CD14-positive monocyte (primary cell): ENCODE data around the gene MCU. TPM values are rescaled to one million over a fixed set of nuclear protein-coding genes. Genes with fewer than 3 reads are reported as not detected.

Experiments
- DNase-seq, 3 donors: peaks; one replicate each; pipeline ENCODE4 v3.0.0-alpha.2; 2011 to 2022
- H2AFZ ChIP-seq: 2 replicates; pipeline ENCODE4 v1.6.0; 2012; ENCODE audit warnings: mild to moderate bottlenecking, low read depth, low read length, inconsistent platforms; ENCODE audit not compliant: insufficient read depth, poor library complexity, severe bottlenecking
- H3K27ac ChIP-seq, 2 donors: 1 replicate in 1 of 2; 2 replicates in 1 of 2; pipeline ENCODE4 v1.5.1; 2012 to 2013; ENCODE audit warnings: low read length in 2 of 2, control low read depth in 1 of 2, inconsistent platforms in 1 of 2, low read depth in 1 of 2, mild to moderate bottlenecking in 1 of 2
- H3K27me3 ChIP-seq, 2 donors: one replicate each; pipeline versions ENCODE4 v1.6.0 to v1.6.1; 2011 to 2013; ENCODE audit warnings: low read length in 2 of 2; ENCODE audit not compliant: control insufficient read depth in 2 of 2, insufficient read depth in 2 of 2
- H3K36me3 ChIP-seq, 2 donors: replicated peaks in 1 of 2; 1 replicate in 1 of 2; 2 replicates in 1 of 2; pipeline versions ENCODE4 v1.5.1 to v1.6.1; 2012 to 2013; ENCODE audit warnings: low read length in 2 of 2, control low read depth in 1 of 2, inconsistent platforms in 1 of 2, mild to moderate bottlenecking in 1 of 2; ENCODE audit not compliant: insufficient read depth in 2 of 2, control insufficient read depth in 1 of 2
- H3K4me1 ChIP-seq, 2 donors: 1 replicate in 1 of 2; 2 replicates in 1 of 2; pipeline versions ENCODE4 v1.5.1 to v1.6.1; 2012 to 2013; ENCODE audit warnings: low read length in 2 of 2, control low read depth in 1 of 2, inconsistent platforms in 1 of 2, mild to moderate bottlenecking in 1 of 2, moderate library complexity in 1 of 2; ENCODE audit not compliant: insufficient read depth in 2 of 2, control insufficient read depth in 1 of 2
- H3K4me2 ChIP-seq: replicated peaks from 2 replicates; pipeline ENCODE3; 2012; ENCODE audit warnings: low read length, moderate library complexity, mild to moderate bottlenecking; ENCODE audit not compliant: poor library complexity, severe bottlenecking; ENCODE audit errors: extremely low read depth
- H3K4me3 ChIP-seq, 3 experiments: fragments of 200-600 bp in 1 of 3; sonication (generic) in 1 of 3; replicated peaks in 1 of 3; 1 replicate in 2 of 3; 2 replicates in 1 of 3; pipeline ENCODE4 v1.5.1; 2011 to 2013; ENCODE audit warnings: low read length in 3 of 3, mild to moderate bottlenecking in 3 of 3, control low read depth in 2 of 3, low read depth in 2 of 3, inconsistent platforms in 1 of 3, moderate library complexity in 1 of 3
- H3K79me2 ChIP-seq: 2 replicates; pipeline ENCODE4 v1.6.0; 2012; ENCODE audit warnings: mild to moderate bottlenecking, control low read depth, inconsistent platforms, low read length, moderate library complexity; ENCODE audit not compliant: insufficient read depth
- H3K9ac ChIP-seq: 2 replicates; pipeline ENCODE4 v1.6.0; 2017; ENCODE audit warnings: low read length, mild to moderate bottlenecking; ENCODE audit not compliant: insufficient read depth, poor library complexity, severe bottlenecking
- H3K9me3 ChIP-seq, 2 donors: replicated peaks in 1 of 2; 1 replicate in 1 of 2; 2 replicates in 1 of 2; pipeline versions ENCODE4 v1.5.1 to v1.6.1; 2012 to 2013; ENCODE audit warnings: low read length in 2 of 2, control low read depth in 1 of 2; ENCODE audit not compliant: control insufficient read depth in 1 of 2, insufficient read depth in 1 of 2
- H4K20me1 ChIP-seq: 2 replicates; pipeline ENCODE4 v1.6.0; 2012; ENCODE audit warnings: mild to moderate bottlenecking, low read length, control low read depth, moderate library complexity; ENCODE audit not compliant: insufficient read depth
- H3K27ac Mint-ChIP-seq, 7 donors: one replicate each; pipeline ENCODE4 v1.8.0; 2020; ENCODE audit warnings: mild to moderate bottlenecking in 7 of 7, mixed read lengths in 7 of 7, moderate library complexity in 6 of 7, inconsistent platforms in 2 of 7
- H3K27me3 Mint-ChIP-seq, 3 donors: one replicate each; pipeline ENCODE4 v1.8.0; 2021 to 2022; ENCODE audit warnings: low read depth in 3 of 3, mild to moderate bottlenecking in 3 of 3, mixed read lengths in 3 of 3, moderate library complexity in 3 of 3, inconsistent platforms in 1 of 3
- H3K36me3 Mint-ChIP-seq, 2 donors: one replicate each; pipeline ENCODE4 v1.8.0; 2020; ENCODE audit warnings: mixed read lengths in 2 of 2, inconsistent platforms in 1 of 2, mild to moderate bottlenecking in 1 of 2
- H3K4me1 Mint-ChIP-seq: one replicate; pipeline ENCODE4 v1.8.0; 2020; ENCODE audit warnings: mild to moderate bottlenecking, mixed read lengths
- H3K4me3 Mint-ChIP-seq, 2 donors: one replicate each; pipeline ENCODE4 v1.8.0; 2020; ENCODE audit warnings: mild to moderate bottlenecking in 2 of 2, mixed read lengths in 2 of 2, moderate library complexity in 1 of 2
- H3K9me3 Mint-ChIP-seq, 7 donors: one replicate each; pipeline ENCODE4 v1.8.0; 2020 to 2022; ENCODE audit warnings: mixed read lengths in 7 of 7, mild to moderate bottlenecking in 6 of 7, moderate library complexity in 6 of 7, inconsistent platforms in 2 of 7
- CTCF ChIP-seq: fragments of 200-600 bp; IDR thresholded peaks from one replicate; pipeline ENCODE4 v1.8.0; 2022; ENCODE audit warnings: antibody characterized with exemption, mild to moderate bottlenecking
- WGBS: methylation state at CpG from one replicate; pipeline ENCODE4 v1.1.5; 2013; ENCODE audit warnings: missing lambda C conversion rate; ENCODE audit not compliant: insufficient coverage; 5-methylcytosine and 5-hydroxymethylcytosine counted together
- intact Hi-C, 2 donors: fragments of 100-400 bp; cut with micrococcal nuclease; formaldehyde crosslinking; loops; one replicate each; pipeline versions ENCODE4 v1.15.0 to v1.15.1; 2023
- polyA plus RNA-seq, 3 donors: library from polyadenylated mRNA; depleted of rRNA in 1 of 3; unstranded in 2 of 3; stranded (reverse) in 1 of 3; fragments of 300-500 nt in 2 of 3; fragments of >200 nt in 1 of 3; fragmentation: Illumina TruSeq in 2 of 3; gene quantifications; 1 replicate in 2 of 3; 2 replicates in 1 of 3; pipeline ENCODE4 v1.2.3, GENCODE V29; 2012 to 2021

Gene MCU
- polyA plus RNA-seq, 3 donors, result 11.7 to 23.1 (median 16.5) TPM

DNA sequence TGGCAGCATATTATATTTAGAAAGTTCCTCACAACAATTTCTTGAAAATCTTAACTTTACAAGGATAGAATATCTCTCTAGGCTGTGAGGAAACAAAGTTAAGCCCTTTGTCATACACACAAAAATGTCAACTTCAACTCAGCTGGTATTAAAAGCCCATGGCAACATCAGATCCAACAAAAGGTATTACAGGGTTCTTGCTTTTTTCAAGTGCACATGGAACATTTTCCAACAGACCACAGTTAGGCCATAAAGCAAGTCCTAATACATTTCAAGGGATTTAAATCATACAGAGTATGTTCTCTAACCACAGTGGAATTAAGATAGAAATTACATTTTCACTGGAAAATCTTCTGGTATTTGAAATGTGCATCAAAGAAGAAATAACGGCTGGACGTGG, 129.7 kb downstream of the MCU start:
- H2AFZ ChIP-seq, result no peak overlapping the region
- WGBS, result no CpG with 5 or more reads among the region's 2 CpGs
- no peak overlapping the region for H3K4me2 ChIP-seq

DNA sequence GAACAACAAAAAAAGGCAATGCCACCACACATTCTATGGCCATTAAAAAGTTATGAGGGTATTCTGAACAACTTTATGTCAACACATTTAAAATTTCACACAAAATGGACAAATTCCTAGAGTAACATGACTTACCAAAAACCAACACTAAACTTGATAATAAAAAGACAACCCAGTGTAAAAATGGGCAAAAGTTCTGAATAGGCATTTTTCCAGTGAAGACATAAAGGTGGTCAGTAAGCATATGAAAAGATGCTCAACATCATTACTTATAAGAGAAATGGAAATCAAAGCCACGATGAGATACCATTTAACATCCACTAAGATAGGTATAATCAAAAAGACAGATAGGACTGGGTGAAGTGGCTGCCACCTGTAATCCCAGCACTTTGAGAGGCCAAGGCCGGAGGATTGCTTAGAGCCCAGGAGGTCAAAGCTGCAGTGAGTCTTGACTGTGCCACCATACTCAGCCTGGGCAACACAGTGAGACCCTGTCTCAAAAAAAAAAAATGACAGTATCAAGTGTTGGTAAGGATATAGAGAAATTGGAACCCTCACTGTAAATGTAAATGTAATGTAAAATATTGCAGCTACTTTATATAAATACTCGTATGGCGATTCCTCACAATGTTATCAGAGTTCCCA, 130.5 kb downstream of the MCU start:
- Histone ChIP-seq H3K4me1 (no peaks in the 10 kb centered on the region), H3K4me2 (no peak overlapping the region), H4K20me1 (peaks cover 9% of the 10 kb centered on the region), H3K27ac (no peak overlapping the region), H2AFZ (no peak overlapping the region), H3K27me3 (no peaks in the 10 kb centered on the region), H3K79me2 (peaks cover 6% of the 10 kb centered on the region), H3K36me3 (peaks cover 0 to 5% of the 10 kb centered on the region in 2 donors), H3K9me3 (peaks cover 0 to 7% of the 10 kb centered on the region in 2 donors), H3K9ac (no peak overlapping the region), H3K4me3 (no peak overlapping the region)
- no peak for DNase-seq
- no peak for TF ChIP-seq CTCF
- peaks cover 0 to 9% (median 4%) of the 10 kb centered on the region in 7 donors for H3K9me3 Mint-ChIP-seq
- no peak overlapping the region for H3K4me3 Mint-ChIP-seq
- H3K4me1 Mint-ChIP-seq, result peaks cover 9% of the 10 kb centered on the region
- intact Hi-C loops, result no loop called here
- WGBS, result no CpG with 5 or more reads among the region's 4 CpGs
- H3K27me3 Mint-ChIP-seq, result peaks cover 0 to 1% (median 0%) of the 10 kb centered on the region in 3 donors
- H3K27ac Mint-ChIP-seq, result no peak overlapping the region
- peaks cover 9% of the 10 kb centered on the region in 2 donors for H3K36me3 Mint-ChIP-seq

More for the DNA sequence above, 129.7 kb downstream of the MCU start:
- H3K27ac Mint-ChIP-seq, result peak overlapping the region in 1 of 7 donors; percentile 42
- H3K4me3 ChIP-seq, result no peak overlapping the region
- no peaks in the 10 kb centered on the region for H3K4me1 ChIP-seq
- H3K9ac ChIP-seq, result no peak overlapping the region
- no peak for DNase-seq
- peaks cover 0 to 5% of the 10 kb centered on the region in 2 donors for H3K36me3 ChIP-seq
- peaks cover 0 to 7% of the 10 kb centered on the region in 2 donors for H3K9me3 ChIP-seq
- peaks cover 0 to 1% (median 0%) of the 10 kb centered on the region in 3 donors for H3K27me3 Mint-ChIP-seq
- no peak overlapping the region for H3K27ac ChIP-seq
- peaks cover 9% of the 10 kb centered on the region for H3K4me1 Mint-ChIP-seq
- H3K79me2 ChIP-seq, result peaks cover 6% of the 10 kb centered on the region
- H3K9me3 Mint-ChIP-seq, result peaks cover 0 to 9% (median 4%) of the 10 kb centered on the region in 7 donors
- H3K27me3 ChIP-seq, result no peaks in the 10 kb centered on the region
- TF ChIP-seq CTCF, result no peak
- H4K20me1 ChIP-seq, result peaks cover 9% of the 10 kb centered on the region
- H3K4me3 Mint-ChIP-seq, result no peak overlapping the region
- peaks cover 9% of the 10 kb centered on the region in 2 donors for H3K36me3 Mint-ChIP-seq
- intact Hi-C loops, result no loop called here
